Measurements from ENCODE around the gene EIF1.
"Not testable (repeated sequence)": the region's sequence is repeated elsewhere in the genome, so short reads cannot be mapped to it uniquely, and the experiment has no call there.

EIF1 gene

GRCh38 chr17:41697122-41697962 lies 8.7 kb downstream of the EIF1 start:
- Histone ChIP-seq H3K4me3 (ENCODE audit: low read length) (no peak overlapping the region), H3K79me2 (ENCODE audit: control insufficient read depth, low read length) (no peaks in the 10 kb centered on the region), H3K27me3 (ENCODE audit: control insufficient read depth, low read length) (no peaks in the 10 kb centered on the region), H3K9me3 (ENCODE audit: control insufficient read depth, insufficient read depth, low read length) (no peaks in the 10 kb centered on the region), H3K27ac (ENCODE audit: low read depth, low read length) (no peak overlapping the region), H4K20me1 (ENCODE audit: control insufficient read depth, insufficient read depth, low read depth, low read length) (0 out of 2 replicates have a peak, but pooled peaks cover 4% of the 10 kb centered on the region), H3K36me3 (ENCODE audit: control insufficient read depth, low read length) (peaks cover 19% of the 10 kb centered on the region), H3K4me1 (ENCODE audit: control insufficient read depth, low read length) (no peaks in the 10 kb centered on the region), H3K9me2 (replicated peaks; ENCODE audit: control insufficient read depth, low read length) (no peaks in the 10 kb centered on the region), H3K4me2 (ENCODE audit: low read length) (no peak overlapping the region), H3F3A (ENCODE audit: control insufficient read depth, insufficient read depth) (peaks cover 29% of the 10 kb centered on the region)
- TF ChIP-seq CTCF (IDR thresholded peaks at IDR 0.05; ENCODE audit: low read depth, low read length, poor library complexity, severe bottlenecking): no peak
- TF ChIP-seq EZH2phosphoT487 (IDR thresholded peaks at IDR 0.05; ENCODE audit: borderline replicate concordance, low read length): no peak

- not testable (repeated sequence) for H3K4me2 ChIP-seq (ENCODE audit: low read length); H3K4me1 ChIP-seq (ENCODE audit: control insufficient read depth, low read length); H3K27ac ChIP-seq (ENCODE audit: low read depth, low read length); H3K79me2 ChIP-seq (ENCODE audit: control insufficient read depth, low read length); H3K27me3 ChIP-seq (ENCODE audit: control insufficient read depth, low read length); H3K9me2 ChIP-seq (replicated peaks; ENCODE audit: control insufficient read depth, low read length); H3F3A ChIP-seq (ENCODE audit: control insufficient read depth, insufficient read depth); H4K20me1 ChIP-seq (ENCODE audit: control insufficient read depth, insufficient read depth, low read depth, low read length); H3K4me3 ChIP-seq (ENCODE audit: low read length); H3K9me3 ChIP-seq (ENCODE audit: control insufficient read depth, insufficient read depth, low read length); H3K36me3 ChIP-seq (ENCODE audit: control insufficient read depth, low read length)
Measured at GRCh38 chr17:41700843-41701242, 12.2 kb downstream of the EIF1 start.

- no peaks in the 10 kb centered on the region for H3K9me2 ChIP-seq (replicated peaks; ENCODE audit: control insufficient read depth, low read length)
- TF ChIP-seq CTCF (IDR thresholded peaks at IDR 0.05; ENCODE audit: low read depth, low read length, poor library complexity, severe bottlenecking) (no peak), EZH2phosphoT487 (IDR thresholded peaks at IDR 0.05; ENCODE audit: borderline replicate concordance, low read length) (no peak)
- H3K4me3 ChIP-seq (ENCODE audit: low read length): no peak overlapping the region
- no peak overlapping the region for H3K4me2 ChIP-seq (ENCODE audit: low read length)
- no peaks in the 10 kb centered on the region for H3K36me3 ChIP-seq (ENCODE audit: control insufficient read depth, low read length)
- H3K27me3 ChIP-seq (ENCODE audit: control insufficient read depth, low read length): no peaks in the 10 kb centered on the region
- H3K79me2 ChIP-seq (ENCODE audit: control insufficient read depth, low read length): no peaks in the 10 kb centered on the region
- no peaks in the 10 kb centered on the region for H3F3A ChIP-seq (ENCODE audit: control insufficient read depth, insufficient read depth)
- no peaks in the 10 kb centered on the region for H3K9me3 ChIP-seq (ENCODE audit: control insufficient read depth, insufficient read depth, low read length)
- H3K27ac ChIP-seq (ENCODE audit: low read depth, low read length): no peak overlapping the region
- no peaks in the 10 kb centered on the region for H4K20me1 ChIP-seq (ENCODE audit: control insufficient read depth, insufficient read depth, low read depth, low read length)
- H3K4me1 ChIP-seq (ENCODE audit: control insufficient read depth, low read length): no peaks in the 10 kb centered on the region
Measured at GRCh38 chr17:41702712-41703111, 14.0 kb downstream of the EIF1 start.

- Histone ChIP-seq H3K36me3 (ENCODE audit: control insufficient read depth, low read length) (no peaks in the 10 kb centered on the region), H3K4me1 (ENCODE audit: control insufficient read depth, low read length) (no peaks in the 10 kb centered on the region), H3K79me2 (ENCODE audit: control insufficient read depth, low read length) (no peaks in the 10 kb centered on the region), H3F3A (ENCODE audit: control insufficient read depth, insufficient read depth) (no peaks in the 10 kb centered on the region), H4K20me1 (ENCODE audit: control insufficient read depth, insufficient read depth, low read depth, low read length) (no peaks in the 10 kb centered on the region), H3K4me2 (ENCODE audit: low read length) (no peak overlapping the region), H3K9me2 (replicated peaks; ENCODE audit: control insufficient read depth, low read length) (no peaks in the 10 kb centered on the region), H3K9me3 (ENCODE audit: control insufficient read depth, insufficient read depth, low read length) (no peaks in the 10 kb centered on the region), H3K27me3 (ENCODE audit: control insufficient read depth, low read length) (no peaks in the 10 kb centered on the region), H3K27ac (ENCODE audit: low read depth, low read length) (no peak overlapping the region), H3K4me3 (ENCODE audit: low read length) (no peak overlapping the region)
- TF ChIP-seq CTCF (IDR thresholded peaks at IDR 0.05; ENCODE audit: low read depth, low read length, poor library complexity, severe bottlenecking) (no peak), EZH2phosphoT487 (IDR thresholded peaks at IDR 0.05; ENCODE audit: borderline replicate concordance, low read length) (no peak)
Measured at GRCh38 chr17:41705271-41705991, 16.7 kb downstream of the EIF1 start.
